HG02943 (cell line): Measurements from ENCODE around the gene ANO8.
"Not testable (repeated sequence)": the region's sequence is repeated elsewhere in the genome, so short reads cannot be mapped to it uniquely, and the experiment has no call there.

Experiments used
- ATAC-seq: cut with Tn5 transposase; IDR thresholded peaks from one replicate; pipeline ENCODE4 v1.9.1; 2021; ENCODE audit warnings: mild to moderate bottlenecking, low read depth, moderate library complexity; ENCODE audit not compliant: unreplicated experiment

ANO8 gene

DNA sequence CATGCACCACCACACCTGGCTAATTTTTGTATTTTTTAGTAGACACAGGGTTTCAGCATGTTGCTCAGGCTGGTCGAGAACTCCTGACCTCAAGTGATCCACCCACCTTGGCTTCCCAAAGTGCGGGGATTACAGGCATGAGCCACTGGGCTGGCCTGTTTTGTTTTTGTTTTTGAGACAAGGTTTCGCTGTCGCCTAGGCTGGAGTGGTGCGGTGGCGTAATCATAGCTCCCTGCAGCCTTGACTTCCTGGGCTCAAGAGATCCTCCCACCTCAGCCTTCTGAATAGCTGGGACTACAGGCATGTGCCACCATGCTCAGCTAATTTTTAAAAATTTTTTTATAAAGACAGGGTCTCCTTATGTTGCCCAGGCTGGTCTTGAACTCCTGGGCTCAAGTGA lies 39.1 kb downstream of the ANO8 start:
- ATAC-seq = not testable (repeated sequence)

DNA sequence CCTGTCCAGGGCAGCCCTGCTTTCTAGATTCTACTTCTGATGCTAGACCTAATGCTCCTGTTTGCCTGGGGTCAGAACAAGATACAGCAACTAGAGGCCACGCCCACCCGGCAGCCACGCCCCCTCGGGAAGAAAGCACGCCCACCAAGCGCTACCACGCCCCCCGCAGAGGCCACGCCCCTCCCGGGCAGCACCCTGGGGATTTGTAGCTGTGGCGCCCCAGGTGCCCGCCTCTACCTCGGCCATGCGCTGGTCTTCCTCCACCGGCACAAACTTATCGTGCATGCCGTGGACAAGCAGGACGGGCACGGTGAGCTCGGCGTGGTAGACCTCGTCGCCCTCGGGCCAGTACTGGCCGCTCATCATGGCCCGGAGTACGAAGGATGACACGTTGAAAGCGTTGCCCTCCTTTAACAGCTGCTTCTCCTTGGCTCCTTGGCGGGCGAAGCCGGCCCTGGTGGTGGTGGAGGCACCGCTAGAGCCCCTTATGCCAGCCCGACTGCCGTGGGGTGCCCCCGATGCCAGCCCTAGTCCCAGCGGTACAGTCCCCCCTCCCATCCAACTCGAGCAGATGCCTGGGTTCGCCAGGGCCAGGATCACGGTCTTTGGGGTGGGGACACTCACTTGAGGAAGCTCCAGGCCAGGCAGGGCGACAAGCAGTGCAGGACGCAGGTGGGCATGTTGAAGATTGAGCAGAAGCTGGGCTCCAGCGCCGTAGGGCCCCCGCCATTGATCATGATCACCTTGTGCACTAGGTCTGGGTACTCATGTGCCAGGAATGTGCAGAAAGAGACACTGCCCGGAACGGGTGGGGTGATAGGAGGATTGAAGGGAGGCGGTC lies 40.4 kb downstream of the ANO8 start:
- ATAC-seq = no peak

DNA sequence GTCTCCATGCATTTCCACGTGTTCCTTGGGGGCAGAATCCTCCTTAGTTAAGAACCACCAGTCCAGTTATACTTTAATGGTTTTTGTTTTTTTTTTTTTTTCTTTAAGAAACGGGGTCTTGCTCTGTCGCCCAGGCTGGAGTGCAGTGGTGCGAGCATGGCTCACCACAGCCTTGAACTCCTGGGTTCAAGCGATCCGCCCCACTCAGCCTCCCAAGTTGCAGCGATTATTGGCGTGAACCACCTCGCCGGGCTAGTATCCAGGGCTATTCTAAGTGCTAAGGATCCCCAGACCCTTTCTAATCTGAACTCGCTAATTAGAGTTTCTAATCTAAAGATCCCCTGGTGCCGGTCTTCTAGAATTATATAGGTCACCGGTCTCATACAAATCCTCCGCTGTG lies 41.0 kb downstream of the ANO8 start:
- ATAC-seq = no peak

DNA sequence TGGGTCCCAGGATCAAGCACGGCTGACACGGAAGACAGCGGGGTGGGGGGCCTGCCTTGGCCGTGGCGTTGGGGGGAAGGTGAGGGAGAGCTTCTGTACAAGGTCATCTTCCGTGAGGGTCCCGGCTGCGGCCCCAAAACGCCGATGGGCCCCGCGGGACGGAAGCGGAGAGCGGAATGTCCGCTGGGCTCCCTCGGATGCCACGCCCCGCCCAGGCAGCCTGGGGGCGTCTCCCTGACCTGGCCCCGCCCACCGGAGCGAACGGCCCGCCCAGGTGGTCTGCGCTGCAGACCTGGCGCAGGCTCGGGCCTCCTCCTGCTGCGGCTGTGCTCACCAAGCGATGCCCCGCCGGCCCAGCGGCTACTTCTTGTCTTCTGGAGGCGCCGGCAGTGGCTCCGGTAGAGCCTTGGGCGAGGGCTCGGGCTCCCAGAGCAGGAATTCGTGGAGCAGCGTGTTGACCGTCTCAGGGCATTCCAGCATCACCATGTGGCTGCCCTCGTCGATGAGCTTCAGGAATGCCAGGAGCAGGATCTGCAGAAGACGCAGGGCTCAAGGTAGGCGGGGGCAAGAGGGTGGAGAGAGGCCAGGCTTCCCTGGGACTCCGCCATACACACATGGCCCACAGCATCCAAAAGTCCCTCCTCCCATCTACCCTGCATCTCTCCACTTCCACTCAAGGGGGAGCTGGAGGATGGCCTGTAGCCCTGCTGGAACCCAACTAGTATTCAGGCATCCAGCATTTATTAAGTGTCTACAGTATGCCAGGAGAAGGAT lies 42.2 kb downstream of the ANO8 start:
- ATAC-seq = no peak

DNA sequence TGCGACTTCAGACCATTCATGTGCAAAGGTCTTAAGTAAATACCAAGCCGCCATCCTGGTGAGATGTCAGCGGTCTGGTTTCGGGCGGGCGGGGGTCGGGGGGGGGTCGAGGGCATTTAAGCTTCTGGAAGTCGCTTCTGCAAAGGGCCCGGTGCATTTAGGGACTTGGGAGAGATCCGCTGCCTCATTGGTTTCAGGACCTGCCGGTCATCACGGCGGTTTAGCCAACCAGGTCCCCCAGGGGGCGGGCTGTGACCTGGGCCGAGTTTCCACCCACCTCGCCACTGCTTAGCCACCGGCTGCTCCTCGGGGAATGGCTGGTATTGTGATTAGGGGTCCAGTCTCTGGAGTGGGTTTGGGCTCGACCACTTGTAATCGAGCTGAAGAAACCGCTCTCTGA lies 45.2 kb downstream of the ANO8 start:
- no peak for ATAC-seq

DNA sequence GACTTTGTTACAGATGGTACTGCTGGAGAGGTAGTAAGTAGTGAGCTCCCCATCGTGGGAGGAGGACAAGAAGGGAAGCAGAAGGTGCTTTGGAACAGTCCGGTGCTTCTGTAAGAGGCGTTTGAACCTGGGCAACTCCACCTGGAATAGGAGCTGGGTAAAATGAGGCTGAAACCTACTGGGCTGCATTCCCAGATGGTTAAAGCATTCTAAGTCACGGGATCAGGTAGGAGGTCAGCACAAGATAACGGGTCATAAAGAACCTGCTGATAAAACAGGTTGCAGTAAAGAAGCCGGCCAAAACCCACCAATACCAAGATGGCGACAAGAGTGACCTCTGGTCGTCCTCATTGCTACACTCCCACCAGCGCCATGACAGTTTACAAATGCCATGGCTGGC lies 47.9 kb downstream of the ANO8 start:
- no peak for ATAC-seq

DNA sequence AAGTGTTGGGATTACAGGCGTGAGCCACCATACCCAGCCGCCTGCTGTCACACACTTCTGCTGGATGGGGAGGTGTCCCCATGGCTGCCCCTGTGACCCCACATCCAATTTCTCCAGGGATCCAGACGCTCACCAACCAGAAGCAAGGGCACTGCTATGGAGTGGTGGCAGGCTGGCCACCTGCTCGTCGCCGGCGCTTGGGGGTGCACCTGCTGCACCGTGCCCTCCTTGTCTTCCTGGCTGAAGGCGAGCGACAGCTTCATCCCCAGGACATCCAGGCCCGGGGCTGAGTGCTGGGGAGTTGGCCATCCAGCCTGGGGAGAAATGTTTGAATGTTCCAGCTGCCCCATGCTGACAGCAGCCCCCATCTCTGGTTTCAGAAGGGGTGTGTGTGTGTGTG lies 48.4 kb downstream of the ANO8 start:
- no peak for ATAC-seq

DNA sequence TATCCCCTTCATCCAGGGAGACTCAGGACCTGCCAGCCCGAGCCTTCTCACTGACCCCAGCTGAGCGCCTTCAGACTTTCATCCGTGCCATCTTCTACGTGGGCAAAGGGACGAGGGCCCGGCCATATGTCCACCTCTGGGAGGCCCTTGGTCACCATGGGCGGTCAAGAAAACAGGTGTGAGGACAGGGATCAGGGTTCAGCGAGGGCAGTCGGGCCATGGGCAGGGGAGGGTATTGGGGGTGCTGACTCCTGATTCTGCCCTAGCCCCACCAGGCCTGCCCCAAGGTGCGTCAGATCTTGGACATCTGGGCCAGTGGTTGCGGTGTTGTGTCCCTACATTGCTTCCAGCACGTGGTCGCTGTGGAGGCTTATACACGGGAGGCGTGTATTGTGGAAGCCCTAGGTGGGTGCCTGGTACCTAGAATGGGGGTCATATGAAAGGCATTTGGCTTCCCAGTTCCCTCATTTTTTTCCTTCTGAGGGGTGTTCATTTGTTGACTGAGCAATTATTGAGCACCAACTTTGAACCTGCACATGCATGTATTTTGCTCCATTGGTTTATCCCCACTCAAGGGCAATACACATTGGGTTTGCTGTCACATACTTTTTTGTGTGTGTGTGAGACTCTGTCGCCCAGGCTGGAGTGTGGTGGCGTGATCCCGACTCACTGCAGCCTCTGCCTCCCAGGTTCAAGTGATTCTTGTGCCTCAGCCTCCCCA lies 49.1 kb downstream of the ANO8 start:
- ATAC-seq = no peak

DNA sequence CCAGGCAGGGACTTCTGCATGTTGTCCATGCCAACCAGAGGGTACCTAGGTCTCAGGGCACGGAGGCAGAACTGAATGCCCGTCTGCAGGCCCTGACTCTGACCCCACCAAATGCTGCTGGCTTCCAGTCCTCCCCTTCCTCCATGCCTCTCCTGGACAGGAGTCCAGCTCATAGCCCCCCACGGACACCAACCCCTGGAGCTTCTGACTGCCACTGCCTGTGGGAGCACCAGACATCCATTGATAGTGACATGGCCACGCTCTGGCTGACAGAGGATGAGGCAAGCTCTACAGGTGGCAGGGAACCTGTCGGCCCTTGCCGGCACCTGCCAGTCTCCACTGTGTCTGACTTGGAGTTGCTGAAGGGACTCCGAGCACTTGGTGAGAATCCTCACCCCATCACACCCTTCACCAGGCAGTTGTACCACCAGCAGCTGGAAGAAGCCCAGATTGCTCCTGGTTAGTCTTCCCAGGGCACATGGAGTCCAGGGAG lies 51.1 kb downstream of the ANO8 start:
- ATAC-seq = no peak

DNA sequence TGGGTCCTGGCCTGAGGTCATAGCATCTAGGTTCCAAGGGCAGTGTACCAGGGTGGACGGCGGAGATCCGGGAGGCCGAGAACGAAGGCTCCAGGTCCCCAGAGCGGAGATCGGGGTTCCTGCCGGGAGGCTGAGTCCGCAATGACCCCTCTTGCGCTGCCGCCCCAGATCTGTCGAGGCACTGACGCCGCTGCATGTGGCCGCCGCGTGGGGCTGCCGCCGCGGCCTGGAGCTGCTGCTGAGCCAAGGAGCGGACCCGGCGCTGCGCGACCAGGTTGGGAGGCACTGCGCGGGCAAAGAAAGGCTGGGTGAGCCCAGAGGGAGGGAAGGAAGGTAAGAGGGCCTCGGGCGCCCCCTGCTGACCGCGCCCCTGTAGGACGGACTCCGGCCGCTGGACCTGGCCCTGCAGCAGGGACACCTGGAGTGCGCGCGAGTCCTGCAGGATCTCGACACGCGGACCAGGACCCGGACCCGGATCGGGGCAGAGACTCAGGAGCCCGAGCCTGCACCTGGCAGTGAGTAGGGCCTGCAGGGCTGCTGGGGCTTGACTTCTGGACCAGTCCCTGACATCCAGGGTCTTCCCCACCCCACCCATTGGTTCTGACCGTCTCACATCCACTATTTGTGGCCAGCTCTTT lies 52.0 kb downstream of the ANO8 start:
- no peak for ATAC-seq

DNA sequence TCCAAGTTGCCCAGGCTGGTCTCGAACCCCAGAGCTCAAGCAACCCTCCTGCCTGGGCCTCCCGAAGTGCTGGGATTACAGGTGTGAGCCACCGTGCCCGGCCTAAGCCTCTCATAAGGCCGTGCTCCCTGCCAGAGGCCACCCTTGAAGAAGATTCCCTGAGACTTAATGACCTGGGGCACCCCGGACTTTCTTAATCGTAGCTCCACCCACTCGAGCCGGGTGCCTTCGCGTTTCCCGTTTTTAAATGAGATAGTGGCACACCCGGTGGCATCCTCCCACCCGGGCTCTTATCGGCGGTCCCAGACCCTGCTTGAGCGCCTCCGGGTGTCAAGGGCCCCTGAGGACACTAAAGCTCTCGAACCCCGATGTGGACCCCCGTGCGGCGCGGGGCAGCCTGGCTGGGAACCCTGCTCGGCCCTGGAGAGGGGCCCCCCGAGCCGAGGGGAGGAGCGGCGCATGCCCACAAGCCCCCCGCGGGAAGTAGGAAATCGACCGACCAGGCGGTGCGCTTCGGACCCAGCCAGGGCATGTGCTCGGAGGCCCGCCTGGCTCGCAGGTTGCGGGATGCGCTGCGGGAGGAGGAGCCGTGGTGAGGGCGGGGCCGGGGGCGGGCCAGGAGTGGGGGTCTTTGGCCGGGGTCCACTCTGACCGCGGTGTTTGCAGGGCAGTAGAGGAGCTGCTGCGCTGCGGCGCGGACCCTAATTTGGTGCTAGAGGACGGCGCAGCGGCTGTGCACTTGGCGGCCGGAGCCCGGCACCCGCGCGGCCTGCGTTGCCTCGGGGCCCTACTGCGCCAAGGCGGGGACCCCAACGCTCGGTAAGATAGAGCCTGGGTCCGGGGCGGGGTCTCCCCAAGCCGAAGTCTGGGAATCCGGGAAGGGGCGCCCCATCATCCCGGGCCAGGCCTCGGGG lies 53.0 kb downstream of the ANO8 start, which contains the start of gene ANKLE1:
Gene ANKLE1 (plus strand): TSS at position 511 of the 914 bp plus-strand sequence. CDS start 20 bp downstream, at position 531.
- no peak for ATAC-seq

DNA sequence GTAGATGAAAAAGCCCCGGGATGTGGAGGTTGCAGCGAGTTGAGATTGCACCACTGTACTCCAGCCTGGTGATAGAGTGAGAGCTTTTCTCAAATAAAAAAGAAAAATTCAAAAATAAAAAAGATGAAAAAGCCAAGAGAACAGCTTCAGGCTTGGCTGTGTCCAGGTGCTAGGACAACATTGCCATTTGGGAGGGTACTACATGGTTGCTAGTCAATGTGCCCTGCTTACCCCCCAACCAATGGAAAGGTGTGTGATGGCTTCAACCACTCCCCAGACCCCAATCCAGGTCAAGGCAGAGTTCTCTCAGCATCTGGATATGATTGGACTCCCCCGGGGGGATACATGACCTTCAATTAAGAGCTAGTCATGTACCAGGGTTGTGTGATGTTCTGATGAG lies 55.2 kb downstream of the ANO8 start:
- no peak for ATAC-seq

DNA sequence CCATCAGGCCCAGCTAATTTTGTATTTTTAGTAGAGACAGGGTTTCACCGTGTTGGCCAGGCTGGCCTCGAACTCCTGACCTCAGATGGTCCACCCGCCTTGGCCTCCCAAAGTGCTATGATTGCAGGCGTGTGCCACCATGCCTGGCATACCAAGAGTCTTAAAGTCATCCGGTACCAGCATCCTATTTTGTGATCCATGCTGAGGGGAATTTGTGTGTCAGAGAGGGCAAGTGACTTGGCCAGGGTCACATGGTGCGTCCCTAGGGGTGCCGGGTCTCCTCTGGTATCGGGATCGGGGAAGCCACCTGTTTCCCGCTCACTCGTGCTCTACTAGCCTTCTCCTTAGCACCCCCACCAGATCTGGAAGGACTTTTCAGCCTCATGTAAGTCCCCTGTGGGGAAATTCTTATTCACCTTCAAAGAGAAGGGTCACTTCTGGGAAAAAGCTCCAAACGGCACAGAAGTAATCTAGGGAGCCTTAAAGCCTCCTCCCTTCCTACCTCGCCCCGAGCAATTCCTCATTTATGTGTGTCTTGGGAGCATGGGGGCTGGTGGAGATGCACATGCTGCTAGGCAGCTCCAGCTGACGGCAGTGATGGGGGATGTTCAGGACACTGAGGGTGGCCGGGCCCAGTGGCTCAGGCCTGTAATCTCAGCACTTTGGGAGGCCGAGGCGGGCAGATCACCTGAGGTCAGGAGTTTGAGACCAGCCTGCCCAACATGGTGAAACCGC lies 59.0 kb downstream of the ANO8 start:
- no peak for ATAC-seq

DNA sequence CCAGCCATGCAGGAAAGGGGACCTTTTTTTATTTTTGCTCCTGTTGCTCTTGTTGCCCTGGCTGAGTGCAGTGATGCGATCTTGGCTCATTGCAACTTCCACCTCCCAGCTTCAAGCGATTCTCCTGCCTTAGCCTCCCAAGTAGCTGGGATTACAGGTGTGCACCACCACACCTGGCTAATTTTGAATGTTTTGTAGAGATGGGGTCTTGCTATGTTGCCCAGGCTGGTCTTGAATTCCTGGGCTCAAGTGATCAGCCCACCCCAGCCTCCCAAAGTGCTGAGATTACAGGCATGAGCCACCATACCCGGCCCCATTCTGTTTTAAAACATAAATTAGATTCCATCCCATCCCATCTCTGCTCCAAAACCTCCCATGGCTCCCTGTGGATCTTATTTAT lies 59.8 kb downstream of the ANO8 start:
- not testable (repeated sequence) for ATAC-seq
